Endothelial cell of umbilical vein (primary cell): ENCODE data around the gene GYS2. TPM values are rescaled to one million over a fixed set of nuclear protein-coding genes. Genes with fewer than 3 reads are reported as not detected.

Source experiments
- BruUV-seq: library from RNA; stranded (reverse); fragments of 400-500 nt; replicated peaks from 2 replicates; lab custom pipeline; 2021; lab: Mats Ljungman, UMichigan
- CTCF ChIA-PET: fragments of 300-600, 350-600 bp; sonication (Branson Sonifier 250); formaldehyde crosslinking; loops from one replicate; lab custom pipeline; 2021; ENCODE audit warnings: antibody characterized with exemption, inconsistent platforms; lab: Charles Lee
- POLR2A ChIA-PET: fragments of 300-600, 350-600 bp; sonication (Branson Sonifier 250); formaldehyde crosslinking; loops from one replicate; lab custom pipeline; 2021; ENCODE audit warnings: antibody characterized with exemption, inconsistent platforms; lab: Charles Lee
- DNase-seq: peaks from one replicate; pipeline ENCODE4 v3.0.0-alpha.2; 2011; ENCODE audit warnings: low read depth, low spot score
- FAIRE-seq: peaks from 2 replicates; lab custom pipeline; 2011; peaks lifted over from hg19 to GRCh38; lab: Jason Lieb, UNC
- H2AFZ ChIP-seq: 2 replicates; pipeline ENCODE4 v1.6.0; 2012; ENCODE audit warnings: low read depth, low read length, control low read depth, inconsistent platforms
- H3K27ac ChIP-seq: 2 replicates; pipeline ENCODE4 v1.5.1; 2011; ENCODE audit warnings: low read depth, mild to moderate bottlenecking, control low read depth, low read length, moderate library complexity; ENCODE audit not compliant: insufficient read depth
- H3K27me3 ChIP-seq, 2 experiments: 2 replicates each; pipeline versions ENCODE4 v1.6.0 to v1.6.1; 2011; ENCODE audit warnings: low read length in 2 of 2, mixed read lengths in 1 of 2; ENCODE audit not compliant: control insufficient read depth in 2 of 2, insufficient read depth in 2 of 2
- H3K36me3 ChIP-seq, 2 experiments: 2 replicates in 1 of 2; 3 replicates in 1 of 2; pipeline ENCODE4 v1.5.1; 2011; ENCODE audit warnings: low read length in 2 of 2, mild to moderate bottlenecking in 1 of 2, moderate library complexity in 1 of 2; ENCODE audit not compliant: control insufficient read depth in 2 of 2, insufficient read depth in 2 of 2; ENCODE audit errors: extremely low read depth in 1 of 2
- H3K4me1 ChIP-seq: 3 replicates; pipeline ENCODE4 v1.5.1; 2011; ENCODE audit warnings: mild to moderate bottlenecking, low read length; ENCODE audit not compliant: control insufficient read depth, insufficient read depth; ENCODE audit errors: extremely low read depth
- H3K4me2 ChIP-seq: 2 replicates; pipeline ENCODE4 v1.6.1; 2011; ENCODE audit warnings: low read length, control low read depth, mixed read lengths; ENCODE audit not compliant: insufficient read depth
- H3K4me3 ChIP-seq, 3 experiments: fragments of 200-600 bp in 1 of 3; sonication (generic), shearing (Covaris generic) in 1 of 3; replicated peaks in 1 of 3; 2 replicates each; pipeline ENCODE4 v1.5.1; 2011 to 2016; ENCODE audit warnings: control low read depth in 3 of 3, low read length in 3 of 3, mild to moderate bottlenecking in 2 of 3, inconsistent platforms in 1 of 3, low read depth in 1 of 3, moderate library complexity in 1 of 3; ENCODE audit not compliant: insufficient read depth in 1 of 3
- H3K79me2 ChIP-seq: 2 replicates; pipeline ENCODE4 v1.6.0; 2012; ENCODE audit warnings: low read length, inconsistent platforms; ENCODE audit not compliant: control insufficient read depth, insufficient read depth
- H3K9ac ChIP-seq: replicated peaks from 2 replicates; pipeline ENCODE3; 2011; ENCODE audit warnings: low read length, control low read depth; ENCODE audit not compliant: insufficient read depth; ENCODE audit errors: extremely low read depth
- H3K9me1 ChIP-seq: replicated peaks from 3 replicates; pipeline ENCODE4 v1.6.0; 2011; ENCODE audit warnings: mild to moderate bottlenecking, low read length; ENCODE audit not compliant: control insufficient read depth, insufficient read depth; ENCODE audit errors: extremely low read depth
- H3K9me3 ChIP-seq: replicated peaks from 2 replicates; pipeline ENCODE4 v1.5.1; 2012; ENCODE audit warnings: low read length, inconsistent platforms; ENCODE audit not compliant: control insufficient read depth, insufficient read depth
- H4K20me1 ChIP-seq: replicated peaks from 2 replicates; pipeline ENCODE3; 2011; ENCODE audit warnings: mild to moderate bottlenecking, low read length; ENCODE audit not compliant: control insufficient read depth, insufficient read depth; ENCODE audit errors: extremely low read depth
- CTCF ChIP-seq, 2 donors: IDR thresholded peaks; 1 replicate in 1 of 2; 2 replicates in 1 of 2; pipeline ENCODE4 v1.5.1; 2011; ENCODE audit warnings: low read length in 2 of 2, mild to moderate bottlenecking in 2 of 2, moderate library complexity in 2 of 2, control low read depth in 1 of 2, inconsistent platforms in 1 of 2, low read depth in 1 of 2; ENCODE audit not compliant: insufficient read depth in 1 of 2; ENCODE audit errors: extremely low read depth in 1 of 2
- EZH2 ChIP-seq: IDR thresholded peaks from 2 replicates; pipeline ENCODE4 v1.6.1; 2012; ENCODE audit warnings: borderline replicate concordance, low read depth, mild to moderate bottlenecking, moderate library complexity, low read length, inconsistent platforms; ENCODE audit not compliant: severe bottlenecking
- FOS ChIP-seq: IDR thresholded peaks from 2 replicates; pipeline ENCODE4 v1.6.1; 2011; ENCODE audit warnings: mild to moderate bottlenecking, low read length, moderate library complexity, borderline replicate concordance; ENCODE audit not compliant: insufficient read depth
- GATA2 ChIP-seq: IDR thresholded peaks from 2 replicates; pipeline ENCODE4 v1.7.0; 2011; ENCODE audit warnings: low read depth, mild to moderate bottlenecking, moderate library complexity, mixed read lengths, low read length; ENCODE audit not compliant: insufficient read length, insufficient read depth
- JUN ChIP-seq: IDR thresholded peaks from 2 replicates; pipeline ENCODE4 v1.6.1; 2011; ENCODE audit warnings: borderline replicate concordance, low read depth; ENCODE audit not compliant: insufficient read length, insufficient read depth
- MAX ChIP-seq: IDR thresholded peaks from 2 replicates; pipeline ENCODE4 v1.6.1; 2011; ENCODE audit not compliant: insufficient read depth, insufficient read length
- MYC ChIP-seq: IDR thresholded peaks from one replicate; pipeline ENCODE4 v1.6.1; 2011; ENCODE audit warnings: mild to moderate bottlenecking, low read depth, low read length
- POLR2A ChIP-seq: IDR thresholded peaks from 2 replicates; pipeline ENCODE4 v1.6.1; 2012; ENCODE audit warnings: low read depth, mild to moderate bottlenecking, control low read depth, low read length
- POLR2AphosphoS5 ChIP-seq: IDR thresholded peaks from 2 replicates; pipeline ENCODE4 v1.6.1; 2012; ENCODE audit warnings: low read depth, mild to moderate bottlenecking, control low read depth, low read length, moderate library complexity; ENCODE audit not compliant: insufficient read depth
- dilution Hi-C: fragments of 300-500 bp; cut with MboI; formaldehyde crosslinking; loops from one replicate; pipeline ENCODE4 v1.15.0; 2019; ENCODE audit warnings: low sequenced_read_pairs; ENCODE audit not compliant: extremely low pct_ligation_motif_present
- intact Hi-C: fragments of 100-400 bp; cut with micrococcal nuclease; formaldehyde crosslinking; loops from one replicate; pipeline ENCODE4 v1.10.0; 2022
- polyA plus RNA-seq, 4 experiments: library from polyadenylated mRNA; depleted of rRNA in 3 of 4; stranded (reverse) in 3 of 4; unstranded in 1 of 4; fragments of >200 nt; gene quantifications; 2 replicates each; pipeline versions ENCODE4 v1.2.1 to v1.2.3, GENCODE V29; 2011 to 2012; ENCODE audit warnings: missing spikeins in 1 of 4
- total RNA-seq: library from RNA; stranded (reverse); gene quantifications from 2 replicates; pipeline ENCODE4 v1.2.3, GENCODE V29; 2021

The GYS2 gene
- total and polyA plus RNA-seq, 2 donors (not counting 3 experiments of a cell fraction or from before 2014, with no cell fraction given), result 0.04 TPM; not detected in 1

- Histone ChIP-seq H4K20me1 (no peaks in the 10 kb centered on the region), H3K27ac (no peak overlapping the region), H3K4me1 (no peaks in the 10 kb centered on the region), H2AFZ (no peak overlapping the region), H3K9ac (no peak overlapping the region), H3K27me3 (no peaks in the 10 kb centered on the region), H3K36me3 (no peaks in the 10 kb centered on the region), H3K79me2 (no peaks in the 10 kb centered on the region), H3K4me2 (no peak overlapping the region), H3K4me3 (no peak overlapping the region), H3K9me1 (no peaks in the 10 kb centered on the region), H3K9me3 (no peaks in the 10 kb centered on the region)
- no TSS peak for BruUV-seq
- dilution Hi-C loops (no loop called here), intact Hi-C loops (no loop called here)
- no peak for TF ChIP-seq FOS
- TF ChIP-seq CTCF (IDR thresholded peaks at IDR 0.05; ENCODE audit: extremely low read depth in 1 of 2, insufficient read depth in 1 of 2, low read depth in 1 of 2, low read length in 2 of 2), result no peak
- TF ChIP-seq JUN, result no peak
- TF ChIP-seq MYC, result no peak
- no peak for TF ChIP-seq EZH2
- TF ChIP-seq POLR2A, result no peak
- no peak for TF ChIP-seq POLR2AphosphoS5
- no peak for TF ChIP-seq MAX
- TF ChIP-seq GATA2, result no peak
- ChIA-PET CTCF (interaction anchor here (0.7 kb wide), 1 partner anchor 8 kb away, joined by 3 read pairs; no protein-coding TSS in a partner anchor), POLR2A (no interaction called here)
- no peak for FAIRE-seq
- DNase-seq, result no peak
Measured at GRCh38 chr12:21553329-21553675, 51.3 kb downstream of the GYS2 start.
